GM19372 (cell line): ENCODE data around the gene TESPA1.

Experiments
- ATAC-seq: cut with Tn5 transposase; IDR thresholded peaks from one replicate; pipeline ENCODE4 v1.9.1; 2021; ENCODE audit warnings: mild to moderate bottlenecking, low read depth, moderate library complexity; ENCODE audit not compliant: unreplicated experiment

TESPA1 gene, protein sequence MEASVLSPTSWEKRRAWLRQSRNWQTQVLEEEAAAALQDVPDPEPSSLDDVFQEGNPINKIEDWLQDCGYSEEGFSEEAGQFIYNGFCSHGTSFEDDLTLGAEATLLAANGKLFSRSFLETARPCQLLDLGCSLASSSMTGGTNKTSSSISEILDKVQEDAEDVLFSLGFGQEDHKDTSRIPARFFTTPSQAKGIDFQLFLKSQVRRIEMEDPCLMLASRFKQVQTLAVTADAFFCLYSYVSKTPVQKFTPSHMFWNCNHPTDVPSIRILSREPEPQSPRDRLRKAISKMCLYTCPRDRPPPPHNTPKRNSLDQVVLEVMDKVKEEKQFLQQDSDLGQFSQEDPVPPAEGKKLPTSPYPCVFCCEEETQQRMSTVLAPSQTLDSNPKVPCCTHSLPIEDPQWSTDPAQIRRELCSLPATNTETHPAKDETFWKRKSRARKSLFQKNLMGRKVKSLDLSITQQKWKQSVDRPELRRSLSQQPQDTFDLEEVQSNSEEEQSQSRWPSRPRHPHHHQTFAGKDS

DNA sequence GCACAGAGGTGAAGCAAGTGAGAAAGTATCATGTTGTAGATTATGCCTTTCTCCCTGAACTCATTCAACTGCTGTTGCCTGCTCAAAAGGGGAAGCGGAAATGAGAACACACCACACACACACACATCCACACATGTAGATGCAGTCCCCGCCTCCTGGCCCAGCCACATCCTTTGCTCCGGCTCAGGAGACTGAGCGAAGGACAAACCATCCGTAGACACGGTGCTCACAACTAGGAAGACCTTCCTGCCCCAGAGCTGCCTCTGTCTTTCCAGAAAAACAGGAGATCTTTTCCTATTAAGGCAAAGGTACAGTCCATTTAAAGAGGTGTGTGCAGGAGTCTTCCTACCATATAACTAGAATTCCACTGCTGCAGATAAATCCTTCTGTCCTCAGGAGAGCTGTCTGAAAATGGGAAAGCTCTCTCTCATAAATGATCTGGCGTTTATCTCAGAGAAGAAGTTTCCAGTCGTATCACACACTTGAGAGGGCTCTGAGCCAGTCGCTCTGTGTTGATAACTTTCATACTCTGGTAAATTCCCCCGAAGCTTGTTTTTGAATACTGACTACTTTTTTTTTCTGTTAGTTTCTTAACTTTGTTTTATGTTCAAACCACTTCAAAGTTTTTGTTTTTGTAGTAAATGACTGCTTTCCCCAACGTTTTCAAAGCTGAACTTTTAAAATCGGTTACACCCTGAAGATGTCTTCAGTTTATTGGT, at the start of gene TESPA1:
Gene TESPA1, minus strand, starts transcription at position 105 of the 719 bp plus-strand sequence. CDS start 10,200 bp downstream, outside the sequence.
- peak; percentile 86 for ATAC-seq

DNA sequence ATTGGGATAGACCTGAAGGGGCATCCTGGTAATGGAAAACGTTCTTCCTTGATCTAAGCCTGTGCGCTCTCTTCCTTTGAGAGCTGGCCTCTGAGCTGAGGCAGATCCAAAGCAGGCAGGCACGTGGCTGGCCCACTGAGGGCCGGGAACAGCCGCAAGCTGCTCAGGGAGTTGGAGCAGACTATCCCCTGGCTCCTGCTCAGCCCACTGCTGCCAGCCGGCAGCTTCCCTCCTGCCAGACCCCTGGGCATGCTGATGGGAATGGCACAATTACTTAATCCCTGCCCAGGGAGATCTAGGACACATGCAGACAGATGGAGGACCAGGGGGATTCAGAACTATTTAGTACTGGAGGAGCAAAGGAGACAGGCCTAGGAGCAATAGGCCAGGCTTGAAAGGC, 49.7 kb upstream of the TESPA1 start:
- no peak for ATAC-seq

DNA sequence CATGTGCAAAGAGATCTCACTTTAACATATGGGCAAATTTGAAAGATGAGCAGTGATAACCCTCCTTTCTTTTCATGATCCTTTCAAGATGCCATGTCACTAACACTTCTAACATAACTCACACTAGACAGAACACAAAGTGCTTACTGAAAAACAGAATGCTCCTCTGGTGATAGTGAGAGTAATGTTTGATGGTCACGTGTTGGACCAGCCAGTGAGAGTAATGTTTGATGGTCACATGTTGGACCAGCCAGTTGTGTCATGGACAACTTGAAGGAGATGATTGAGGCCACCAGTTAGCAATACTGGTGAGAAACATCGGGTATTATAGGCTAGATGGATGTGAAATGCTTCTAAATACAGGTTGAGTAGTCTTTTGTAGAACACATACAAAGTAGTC, 40.9 kb upstream of the TESPA1 start:
- ATAC-seq: no peak

DNA sequence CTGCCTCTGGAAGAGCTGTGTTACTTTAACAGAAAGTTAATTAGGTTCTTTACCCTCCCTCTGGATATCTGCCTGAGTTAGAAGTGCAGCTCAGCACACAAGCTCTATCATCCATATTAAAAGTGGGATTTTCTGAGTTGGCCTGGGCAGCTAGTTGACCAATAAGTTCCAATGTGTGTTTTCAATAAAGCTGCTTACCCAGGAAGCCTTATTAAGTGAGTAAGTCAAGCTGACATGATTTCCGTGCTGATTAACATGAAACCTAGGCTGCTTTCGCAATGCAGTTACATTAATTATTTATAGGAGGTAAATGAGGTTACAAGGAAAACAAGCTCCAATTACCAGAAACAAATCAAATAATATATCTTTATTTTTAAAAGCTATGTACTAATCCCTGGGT, 40.0 kb upstream of the TESPA1 start:
- no peak for ATAC-seq

DNA sequence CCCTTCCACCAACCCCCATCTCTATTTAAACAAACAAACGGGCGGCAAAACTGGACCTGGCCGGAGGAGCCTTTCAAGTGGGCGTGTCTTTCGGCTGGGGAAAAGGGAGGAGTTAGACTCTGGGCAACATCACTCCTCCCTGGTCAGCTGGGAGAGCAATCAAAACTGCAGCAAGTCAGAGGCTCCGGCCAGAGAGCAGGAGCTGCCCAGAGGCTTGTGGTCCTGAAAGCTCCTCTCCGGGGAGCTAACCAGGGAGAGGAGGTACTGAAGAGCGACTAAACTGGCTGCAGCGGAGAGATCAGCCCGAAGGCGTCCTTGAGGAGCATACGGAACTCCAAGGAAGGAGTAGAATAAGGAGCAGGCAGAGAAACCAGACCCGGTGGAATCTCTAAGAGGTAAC, 35.2 kb upstream of the TESPA1 start, which contains the start of gene NEUROD4:
Gene NEUROD4, plus strand, starts transcription at position 191 of the 400 bp plus-strand sequence. CDS start 6,466 bp downstream, outside the sequence.
- ATAC-seq: peak; percentile 70

DNA sequence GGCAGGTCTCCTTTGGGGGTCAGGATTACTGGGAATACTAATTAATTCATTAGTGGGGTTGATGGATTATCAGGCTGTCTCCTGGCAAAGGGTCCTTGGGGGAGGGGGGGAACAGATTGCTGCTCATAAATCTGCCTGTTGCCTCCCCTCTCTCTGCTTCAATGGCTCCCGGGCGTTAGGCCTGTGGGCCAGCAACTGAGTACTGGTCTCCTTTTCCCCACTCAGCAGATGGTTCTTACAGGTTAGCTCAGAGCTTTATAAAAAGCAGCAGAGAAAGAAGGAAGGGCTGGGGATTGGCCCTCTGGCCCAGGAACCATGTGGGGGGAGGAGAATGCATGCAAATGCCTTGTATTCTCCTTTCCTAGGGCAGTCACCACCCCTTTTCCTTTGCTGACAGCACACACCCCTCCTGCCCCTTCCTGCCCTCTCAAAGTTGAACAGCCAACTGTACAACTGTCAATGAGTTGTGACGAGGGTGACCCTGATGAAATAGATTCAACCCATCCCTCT, 32.9 kb upstream of the TESPA1 start:
- ATAC-seq: no peak

DNA sequence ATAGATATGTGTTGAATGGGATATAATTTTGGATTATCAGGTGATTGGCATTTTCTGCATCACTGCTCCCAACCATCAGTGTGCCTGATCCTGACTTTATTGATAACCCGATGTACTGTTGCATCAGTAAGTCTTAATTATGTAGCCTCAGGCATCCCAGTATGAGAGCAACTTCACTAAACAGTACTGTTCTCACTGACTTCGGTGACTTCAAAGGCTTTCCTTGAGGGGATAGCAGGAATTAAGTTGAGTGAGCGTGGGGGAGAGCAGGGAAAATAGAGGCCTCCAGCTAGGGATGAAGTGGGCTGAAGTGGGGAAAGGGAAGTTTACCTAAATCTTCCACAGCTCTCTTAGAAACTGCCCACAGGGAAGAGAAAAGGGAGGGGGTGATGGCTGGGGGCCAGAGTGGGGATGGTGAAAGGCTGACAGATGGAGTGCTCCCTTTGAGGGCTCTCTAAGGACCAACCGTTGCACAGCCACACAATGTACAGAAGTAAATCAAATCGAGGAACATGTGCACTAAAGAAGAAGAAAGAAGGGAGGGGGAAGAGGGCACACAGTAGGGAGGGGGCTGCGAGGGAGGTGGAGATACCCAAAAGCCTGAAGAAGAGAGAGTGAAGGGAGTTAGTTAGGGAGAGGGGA, 24.5 kb upstream of the TESPA1 start:
- no peak for ATAC-seq

DNA sequence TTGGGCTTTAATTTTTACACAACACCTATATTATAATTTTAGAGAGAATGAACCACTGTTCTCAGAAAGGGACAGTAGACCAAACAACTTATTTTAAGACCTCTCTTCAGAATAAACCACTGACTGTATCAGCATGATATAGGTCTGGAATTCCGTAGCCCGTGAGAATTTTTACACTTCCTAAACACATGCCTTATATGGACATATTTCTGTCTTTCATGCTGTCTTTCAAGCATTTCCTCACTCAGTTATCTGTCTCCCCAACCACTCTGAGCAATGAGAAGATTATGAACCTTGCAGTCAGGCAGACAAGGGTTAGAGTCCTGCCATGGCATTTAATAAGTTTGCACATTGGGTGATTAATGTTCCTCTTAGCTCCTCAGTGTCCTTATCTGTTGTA, 17.8 kb upstream of the TESPA1 start:
- no peak for ATAC-seq

DNA sequence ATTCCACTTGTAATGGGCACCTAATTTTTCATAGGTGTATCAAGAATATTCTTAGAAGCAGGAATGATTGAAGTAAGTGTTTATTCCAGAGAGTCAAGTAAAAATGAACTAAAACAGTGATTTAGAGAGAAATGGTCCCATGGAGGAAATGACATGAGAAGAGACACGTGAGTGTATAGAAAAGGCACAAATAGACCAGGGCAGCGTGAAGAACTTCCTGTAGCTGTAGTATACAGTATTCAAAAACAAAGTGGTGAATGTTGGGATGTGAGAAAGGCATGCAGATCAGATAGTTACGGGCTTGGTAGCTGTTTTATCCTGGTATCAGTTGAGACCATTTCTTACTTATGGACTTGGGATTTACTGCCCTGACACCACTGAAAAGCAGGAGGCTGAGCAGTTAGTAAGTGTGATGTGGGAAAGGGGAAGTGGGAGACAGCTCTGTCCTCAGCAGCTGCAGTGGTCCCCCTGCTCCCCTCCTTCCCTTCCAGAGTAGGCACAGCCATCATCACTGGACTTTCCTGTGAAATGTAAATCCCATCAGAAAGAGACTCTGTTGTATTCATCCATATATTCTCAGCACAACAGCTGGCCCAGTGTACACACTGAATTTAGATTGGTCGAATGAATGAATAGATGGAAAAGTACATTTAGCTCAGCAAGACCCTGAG, 16.8 kb upstream of the TESPA1 start:
- ATAC-seq: no peak

DNA sequence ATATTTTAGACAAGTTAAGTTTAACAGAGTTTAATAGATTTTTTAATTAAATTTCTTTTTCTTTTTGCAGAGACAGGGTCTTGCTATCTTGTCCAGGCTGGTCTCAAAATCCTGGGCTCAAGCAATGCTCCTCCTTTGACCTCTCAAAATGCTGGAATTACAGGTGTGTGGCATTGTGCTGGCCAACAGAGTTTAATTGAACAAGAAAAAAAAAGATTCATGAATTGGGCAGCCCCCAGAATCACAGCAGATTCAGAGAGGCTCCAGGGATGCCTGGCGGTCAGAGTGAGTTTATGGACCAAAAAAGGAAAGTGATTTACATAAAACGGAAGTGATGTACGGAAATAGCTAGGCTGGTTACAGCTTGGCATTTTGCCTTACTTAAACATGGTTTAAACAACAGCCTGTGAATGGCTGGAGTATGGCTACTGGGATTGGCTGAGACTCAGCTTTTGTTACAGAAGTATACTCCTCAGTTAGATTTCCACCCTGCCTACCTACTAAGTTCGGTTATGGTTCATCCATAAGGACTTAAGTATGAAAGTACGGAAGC, 14.5 kb upstream of the TESPA1 start:
- no peak for ATAC-seq

DNA sequence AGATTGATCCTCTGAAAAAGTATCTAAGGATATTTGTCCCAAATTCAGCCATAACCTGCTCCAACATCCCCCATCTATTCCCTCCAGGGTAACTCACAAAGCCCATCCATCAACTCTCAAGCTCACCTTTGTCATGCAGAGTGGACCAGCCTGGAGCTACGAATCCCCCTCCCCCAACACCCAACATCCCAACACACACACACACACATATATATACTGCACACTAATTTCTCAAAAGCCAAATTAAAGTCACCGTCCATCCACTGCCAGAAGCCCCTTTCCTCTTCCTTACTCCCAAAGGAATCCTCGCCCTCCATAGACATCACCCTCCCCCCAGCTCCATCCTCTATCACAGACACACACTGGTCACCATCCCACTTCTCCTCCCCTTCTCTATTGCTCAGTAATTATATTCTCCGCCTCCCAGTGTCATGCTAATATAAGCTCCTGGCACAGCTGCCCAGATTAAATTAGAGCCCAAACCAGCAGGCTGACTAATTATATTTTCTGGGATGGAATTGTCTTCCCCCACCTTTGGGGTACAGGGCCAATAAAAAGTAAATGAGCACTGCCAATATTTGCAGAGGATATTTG, 13.5 kb upstream of the TESPA1 start:
- no peak for ATAC-seq

DNA sequence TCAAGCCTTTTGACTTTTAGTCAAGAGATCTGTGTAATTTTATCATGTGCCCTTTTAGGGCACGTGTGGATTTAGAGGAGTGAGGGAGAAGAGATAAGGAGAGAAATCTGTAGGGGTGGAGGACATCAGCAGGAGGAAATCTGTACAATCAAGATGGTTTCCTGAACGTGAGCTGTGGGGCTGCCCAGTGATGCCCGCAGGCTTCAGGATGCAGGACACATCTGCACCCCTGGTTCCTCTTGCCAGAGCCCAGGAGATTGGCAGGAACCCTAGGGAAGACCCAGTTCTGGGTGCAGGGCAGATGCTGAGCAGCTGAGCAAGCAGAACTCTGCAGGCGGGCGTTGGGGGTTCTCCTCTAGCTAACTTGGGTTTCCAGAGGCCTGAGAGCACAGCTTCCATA, 11.6 kb upstream of the TESPA1 start:
- ATAC-seq: no peak

DNA sequence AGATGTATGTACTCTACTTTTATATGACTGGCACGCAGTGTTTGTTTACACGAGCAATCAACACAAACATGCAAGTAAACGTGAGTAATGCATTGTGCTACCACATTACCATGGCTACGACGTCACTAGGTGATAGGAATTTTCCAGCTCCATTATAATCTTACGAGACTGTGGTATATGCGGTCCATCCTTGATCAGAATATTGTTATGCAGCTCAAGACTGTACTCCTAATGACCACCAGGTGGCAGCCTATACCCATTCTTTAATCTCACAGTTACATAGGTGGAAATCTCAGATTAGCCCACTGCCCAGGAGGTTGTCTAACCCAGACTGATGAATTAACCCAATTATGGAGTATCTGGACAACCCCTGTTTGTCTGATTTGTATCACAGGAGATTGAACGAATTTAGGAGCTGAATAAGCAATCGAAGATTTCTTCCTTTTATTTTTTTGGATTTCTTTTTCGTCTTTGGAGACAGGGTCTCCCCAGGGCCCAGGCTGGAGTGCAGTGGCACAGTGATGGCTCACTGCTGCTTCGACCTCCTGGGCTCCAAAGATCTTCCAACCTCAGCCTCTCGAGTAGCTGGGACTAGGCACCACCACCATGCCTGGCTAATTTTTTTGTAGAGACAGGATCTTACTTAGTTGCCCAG, 8.7 kb upstream of the TESPA1 start:
- no peak for ATAC-seq

DNA sequence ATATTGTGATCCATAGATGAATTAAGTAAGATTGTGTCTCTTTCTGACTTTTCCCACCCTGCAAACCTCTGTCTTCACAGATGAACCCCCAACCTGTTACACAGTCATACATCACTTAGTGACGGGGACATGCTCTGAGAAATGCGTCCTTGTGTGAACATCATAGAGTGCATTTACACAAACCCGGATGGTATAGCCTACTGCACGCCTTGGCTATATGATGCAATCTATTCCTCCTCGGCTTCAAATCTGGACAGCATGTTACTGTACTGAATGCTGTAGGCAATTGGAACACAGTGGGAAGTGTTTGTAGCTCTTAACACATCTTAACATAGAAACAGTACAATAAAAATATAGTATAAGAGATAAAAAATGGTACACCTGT, 7.4 kb upstream of the TESPA1 start:
- peak; percentile 37 for ATAC-seq

DNA sequence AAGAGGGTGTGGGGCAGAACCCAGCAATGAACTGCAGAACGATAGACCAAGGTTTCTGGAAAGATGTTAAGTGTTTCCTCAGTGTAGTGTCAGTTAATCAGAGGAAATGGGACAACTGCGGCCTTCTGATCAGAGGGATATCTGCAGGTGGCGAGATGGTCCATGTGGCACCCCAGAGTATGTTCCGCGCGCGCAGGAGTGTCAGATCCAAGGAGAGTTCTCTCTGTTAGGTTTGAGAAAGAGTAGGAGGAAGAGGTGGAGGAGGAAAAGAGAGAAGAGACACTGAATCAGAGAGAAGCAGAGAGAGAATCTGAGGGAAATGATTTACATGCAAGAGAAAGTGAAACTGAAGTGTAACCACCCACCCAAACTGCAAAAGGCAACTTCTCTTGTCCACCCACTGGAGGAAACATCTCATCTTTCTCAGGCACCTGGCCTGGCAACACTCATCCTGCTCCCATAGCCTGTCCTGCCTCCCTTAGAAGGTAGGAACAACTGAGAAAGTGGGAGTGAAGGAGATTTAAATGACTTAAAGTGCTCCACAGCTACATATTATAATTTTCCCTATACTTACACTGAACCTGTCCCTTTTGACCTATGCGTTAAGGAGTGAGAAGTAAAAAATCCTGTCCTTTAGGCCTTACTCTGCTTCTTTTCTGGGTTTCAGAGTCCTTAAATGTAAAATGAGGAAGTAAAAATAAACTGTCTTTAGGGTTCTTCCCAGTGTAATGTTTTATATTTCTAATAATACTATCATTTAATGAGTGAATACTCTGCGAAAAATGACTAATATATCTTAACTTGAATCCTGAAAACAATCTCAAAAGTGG, 6.8 kb upstream of the TESPA1 start:
- peak; percentile 69 for ATAC-seq

DNA sequence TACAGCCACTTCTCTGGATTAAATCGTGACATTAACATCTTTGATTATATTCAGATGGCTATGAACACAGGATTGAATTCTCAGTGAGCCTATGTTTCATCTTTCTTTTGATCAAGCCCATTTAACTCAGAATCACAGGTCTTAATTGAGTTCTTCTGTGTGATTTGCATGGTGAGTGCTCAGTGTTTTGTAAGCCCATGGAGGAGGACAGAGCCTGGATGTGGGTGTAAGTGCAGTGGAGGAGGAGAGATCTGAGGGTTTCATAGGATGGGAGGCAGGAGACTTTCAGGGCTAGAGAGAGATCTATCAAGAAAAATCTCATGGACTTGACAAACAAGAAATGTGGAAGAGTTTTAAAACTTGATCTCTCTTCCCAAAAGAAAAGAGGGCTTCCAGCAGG, 5.3 kb upstream of the TESPA1 start:
- no peak for ATAC-seq

DNA sequence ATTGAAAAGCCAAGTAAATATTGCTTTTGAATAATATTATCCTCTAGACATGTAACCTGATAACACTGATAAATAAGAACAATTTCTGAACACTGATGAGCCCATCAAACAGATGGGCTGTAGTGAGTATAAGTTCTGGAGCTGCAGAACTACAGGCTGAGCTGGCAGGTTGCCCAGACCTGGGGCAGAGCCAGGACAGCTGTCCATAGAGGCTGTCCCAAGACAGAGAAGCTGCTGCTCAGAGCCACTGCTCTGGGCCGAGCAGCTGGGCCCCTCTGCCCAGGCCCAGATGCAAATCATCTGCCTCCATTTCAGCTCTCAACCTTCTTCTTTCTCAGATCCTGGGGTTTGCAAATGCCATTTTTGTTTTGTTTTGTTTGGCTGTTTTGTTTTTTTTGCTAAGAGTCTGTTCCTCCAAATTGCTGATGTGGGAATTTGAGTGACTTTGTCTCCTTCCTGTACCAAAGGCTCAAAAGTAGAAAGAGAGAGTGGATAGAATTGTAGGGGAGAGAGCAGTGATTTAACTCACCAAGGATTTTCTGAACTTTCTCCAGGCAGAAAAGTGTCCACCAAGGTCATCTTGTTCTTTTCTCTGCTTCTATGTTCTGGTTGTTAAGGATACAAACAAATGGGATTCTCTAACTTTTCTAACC, 4.0 kb upstream of the TESPA1 start:
- ATAC-seq: no peak
